HG02870 (cell line): ENCODE results near the gene CACNA2D2.

Experiments
- ATAC-seq: cut with Tn5 transposase; IDR thresholded peaks from one replicate; pipeline ENCODE4 v1.9.1; 2021; ENCODE audit warnings: mild to moderate bottlenecking, moderate library complexity; ENCODE audit not compliant: unreplicated experiment

The CACNA2D2 gene

GRCh38 chr3:50336452-50337174 lies 166.8 kb downstream of the CACNA2D2 start:
- peak; percentile 20 for ATAC-seq

- ATAC-seq = no peak
Measured at GRCh38 chr3:50334339-50335075, 168.9 kb downstream of the CACNA2D2 start.

GRCh38 chr3:50333744-50334328 lies 169.6 kb downstream of the CACNA2D2 start:
- no peak for ATAC-seq

GRCh38 chr3:50331364-50331907 lies 172.0 kb downstream of the CACNA2D2 start:
- ATAC-seq = no peak

- ATAC-seq = no peak
Measured at GRCh38 chr3:50330330-50330729, 173.1 kb downstream of the CACNA2D2 start.

GRCh38 chr3:50327943-50328691 lies 175.3 kb downstream of the CACNA2D2 start, which contains the start of gene TUSC2:
Gene TUSC2 (minus strand): TSS chr3:50328223. CDS start chr3:50328099, 124 bp downstream.
- ATAC-seq = peak; percentile 82

- ATAC-seq = no peak
Measured at GRCh38 chr3:50327129-50327528, 176.3 kb downstream of the CACNA2D2 start.

GRCh38 chr3:50326182-50326541 lies 177.3 kb downstream of the CACNA2D2 start:
- no peak for ATAC-seq

- ATAC-seq = no peak
Measured at GRCh38 chr3:50325497-50326181, 177.8 kb downstream of the CACNA2D2 start.

GRCh38 chr3:50325113-50325480 lies 178.3 kb downstream of the CACNA2D2 start:
- no peak for ATAC-seq

- ATAC-seq = no peak
Measured at GRCh38 chr3:50324351-50325112, 178.9 kb downstream of the CACNA2D2 start.

GRCh38 chr3:50323614-50324199 lies 179.7 kb downstream of the CACNA2D2 start:
- no peak for ATAC-seq

- no peak for ATAC-seq
Measured at GRCh38 chr3:50323092-50323600, 180.3 kb downstream of the CACNA2D2 start.

GRCh38 chr3:50322386-50323091 lies 180.9 kb downstream of the CACNA2D2 start, which contains the start of gene HYAL2:
Gene HYAL2 (minus strand): TSS chr3:50322745. CDS start chr3:50320489, 2,256 bp downstream.
- no peak for ATAC-seq

- no peak for ATAC-seq
Measured at GRCh38 chr3:50322115-50322385, 181.4 kb downstream of the CACNA2D2 start.

GRCh38 chr3:50321336-50322114 lies 181.9 kb downstream of the CACNA2D2 start:
- peak; percentile 73 for ATAC-seq

- ATAC-seq = peak; percentile 47
Measured at GRCh38 chr3:50320853-50321335, 182.5 kb downstream of the CACNA2D2 start.
